Stimulated activated CD4-positive, alpha-beta T cell treated with anti-CD3 and anti-CD28 coated beads, Interleukin-4, amount 100 ng/mL, for 48 hours (primary cell): ENCODE results near the gene FBXO15.

ENCODE experiments used
- DNase-seq, 2 donors: peaks; one replicate each; pipeline ENCODE4 v3.0.0-alpha.2; 2020; ENCODE audit warnings: low read depth in 2 of 2

FBXO15 gene

DNA sequence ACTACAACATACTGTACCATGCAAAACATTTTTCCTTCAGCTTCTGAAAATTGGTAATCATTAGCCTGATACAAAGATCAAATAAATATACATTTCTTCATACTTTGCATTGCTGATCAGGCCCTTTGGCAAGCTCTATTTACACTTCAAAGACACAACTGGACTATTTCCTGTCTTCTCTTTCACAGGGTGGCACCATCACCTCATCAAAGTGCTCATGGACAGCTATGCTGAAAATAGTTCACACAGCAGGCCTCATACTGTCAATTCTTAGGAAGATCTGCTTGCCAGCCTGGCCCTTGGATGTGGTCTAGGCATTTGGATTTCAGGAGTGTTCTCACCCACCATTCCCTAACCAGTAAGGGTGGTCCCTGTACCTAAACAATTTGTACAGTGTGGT lies 33.9 kb downstream of the FBXO15 start:
- no peak for DNase-seq

DNA sequence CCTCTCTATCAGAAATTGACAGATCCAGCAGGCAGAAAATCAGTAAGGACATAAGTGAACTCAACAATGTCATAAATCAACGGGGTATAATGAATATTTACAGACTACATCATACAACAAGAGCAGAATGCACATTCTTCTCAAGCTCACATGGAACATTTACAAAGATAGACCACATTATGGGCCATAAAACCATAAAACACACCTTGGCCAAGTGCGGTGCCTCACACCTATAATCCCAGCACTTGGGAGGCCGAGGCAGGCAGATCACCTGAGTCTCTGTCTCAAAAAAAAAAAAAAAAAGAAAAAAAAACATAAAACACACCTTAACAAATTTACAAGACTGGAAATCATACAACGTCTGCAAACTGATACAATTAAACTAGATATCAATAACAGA lies 36.7 kb downstream of the FBXO15 start:
- DNase-seq: no peak

DNA sequence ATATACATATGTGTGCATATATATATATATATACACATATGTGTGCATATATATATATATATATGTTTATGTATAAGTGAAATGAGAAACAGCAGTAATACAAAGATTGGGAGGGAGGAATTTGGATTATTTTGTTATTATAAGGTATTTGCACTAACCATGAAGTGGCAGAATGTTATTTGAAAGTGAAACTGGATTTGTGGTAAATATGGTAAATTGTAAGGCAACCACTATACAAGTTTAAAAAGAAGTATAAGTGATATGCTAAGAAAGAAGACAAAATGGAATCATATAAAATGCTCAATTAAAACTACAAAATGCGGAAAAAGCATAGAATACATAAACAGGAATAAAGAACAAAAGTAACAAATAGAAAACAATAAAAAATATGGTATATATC lies 37.5 kb downstream of the FBXO15 start:
- no peak for DNase-seq

DNA sequence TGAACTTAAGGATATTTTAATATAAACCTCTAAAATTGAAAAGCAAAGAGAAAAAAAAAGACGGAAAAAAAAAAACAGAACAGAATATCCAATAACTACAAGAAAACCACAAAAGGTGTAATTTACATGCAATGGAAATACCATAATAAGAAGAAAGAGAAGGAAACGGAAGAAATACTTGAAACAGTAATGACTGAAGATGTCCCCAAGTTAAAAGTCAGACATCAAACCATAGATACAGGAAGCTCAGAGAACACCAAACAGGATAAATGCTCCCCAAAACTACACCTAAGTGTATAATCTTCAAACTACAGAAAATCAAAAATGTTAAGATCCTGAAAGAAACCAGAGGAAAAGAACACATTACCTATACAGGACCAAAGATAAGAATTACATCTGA lies 39.2 kb downstream of the FBXO15 start:
- DNase-seq: no peak

DNA sequence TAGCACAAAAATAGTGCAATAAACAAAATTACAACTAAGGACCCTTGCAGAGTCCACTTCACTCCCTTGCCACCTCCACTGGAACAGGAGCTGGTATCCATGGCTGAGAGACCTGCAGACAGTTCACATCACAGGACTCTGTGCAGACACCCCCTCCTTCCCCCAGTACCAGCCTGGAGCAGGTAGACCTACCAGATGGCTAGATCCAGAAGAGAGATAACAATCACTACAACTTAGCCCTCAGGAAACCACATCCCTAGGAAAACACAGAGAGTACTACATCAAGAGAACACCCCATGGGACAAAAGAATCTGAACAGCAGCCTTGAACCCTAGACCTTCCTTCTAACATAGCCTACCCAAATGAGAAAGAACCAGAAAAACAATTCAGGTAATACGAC lies 49.8 kb downstream of the FBXO15 start:
- no peak for DNase-seq

DNA sequence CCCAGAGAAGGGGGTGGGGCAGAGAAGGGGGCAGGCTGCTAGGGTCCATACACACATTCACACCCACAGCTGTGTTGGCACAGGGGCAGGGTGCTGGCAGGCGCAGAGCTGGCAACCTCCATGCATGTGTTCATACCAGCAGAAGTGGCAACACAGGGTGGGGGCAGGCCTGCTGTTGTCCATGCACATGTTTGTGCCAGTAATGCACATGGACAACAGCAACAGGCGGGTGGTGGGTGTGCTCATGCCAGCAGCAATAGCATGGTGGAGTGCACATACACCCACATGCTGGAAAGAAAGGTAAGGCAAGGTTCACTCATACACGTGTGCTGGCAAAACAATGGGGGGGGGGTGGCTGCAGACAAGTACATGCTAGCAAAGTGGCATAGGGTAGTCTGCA lies 54.7 kb downstream of the FBXO15 start:
- no peak for DNase-seq

DNA sequence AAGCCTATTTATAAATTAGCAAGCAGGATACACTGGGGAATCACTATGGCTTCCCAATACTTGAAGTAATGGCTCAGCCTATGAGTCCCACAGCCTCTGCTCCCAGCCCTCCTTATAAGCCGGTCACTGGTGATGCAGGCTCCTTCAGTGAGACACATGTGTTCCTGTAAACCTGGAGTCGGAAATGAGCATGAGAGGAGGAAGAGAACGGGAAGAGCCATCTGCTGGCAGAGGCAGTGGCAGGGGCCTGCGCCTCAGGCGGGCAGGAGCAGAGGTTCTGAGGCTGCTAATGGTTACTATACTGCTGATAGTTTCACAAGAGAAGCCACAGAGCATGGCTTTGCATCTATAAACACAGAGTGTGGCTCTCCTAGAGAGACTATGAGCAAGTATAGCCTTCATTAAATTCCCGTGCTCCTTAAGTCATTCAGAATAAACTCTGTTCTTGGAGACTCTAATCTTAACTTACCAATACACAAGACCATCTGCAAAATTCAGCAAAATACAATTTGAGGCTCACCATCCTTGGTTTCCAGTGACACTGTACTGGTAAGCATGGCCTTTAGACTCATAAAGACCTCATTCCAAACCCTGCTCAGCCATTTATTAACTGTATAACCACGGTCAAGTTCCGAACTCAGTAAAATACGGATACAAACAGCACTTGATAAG lies 63.3 kb downstream of the FBXO15 start:
- DNase-seq: no peak

DNA sequence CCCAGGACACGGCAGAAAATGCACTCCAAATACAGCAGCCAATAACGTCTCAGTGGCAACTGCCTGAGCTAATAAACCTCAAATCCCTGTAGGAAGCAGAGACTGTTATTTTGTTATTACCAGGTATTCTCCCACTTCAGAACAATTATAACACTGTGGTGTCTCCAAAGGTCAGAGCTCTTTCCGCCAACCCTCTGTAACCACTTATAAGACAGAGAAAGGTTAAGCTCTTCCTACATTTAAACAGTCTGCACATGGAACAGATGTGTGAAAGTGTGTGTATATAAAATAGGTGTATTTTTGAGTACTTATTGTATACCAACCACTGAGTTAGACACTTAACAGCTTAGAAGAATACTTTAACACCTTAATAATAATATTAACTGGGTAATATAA lies 64.1 kb downstream of the FBXO15 start:
- DNase-seq: no peak

DNA sequence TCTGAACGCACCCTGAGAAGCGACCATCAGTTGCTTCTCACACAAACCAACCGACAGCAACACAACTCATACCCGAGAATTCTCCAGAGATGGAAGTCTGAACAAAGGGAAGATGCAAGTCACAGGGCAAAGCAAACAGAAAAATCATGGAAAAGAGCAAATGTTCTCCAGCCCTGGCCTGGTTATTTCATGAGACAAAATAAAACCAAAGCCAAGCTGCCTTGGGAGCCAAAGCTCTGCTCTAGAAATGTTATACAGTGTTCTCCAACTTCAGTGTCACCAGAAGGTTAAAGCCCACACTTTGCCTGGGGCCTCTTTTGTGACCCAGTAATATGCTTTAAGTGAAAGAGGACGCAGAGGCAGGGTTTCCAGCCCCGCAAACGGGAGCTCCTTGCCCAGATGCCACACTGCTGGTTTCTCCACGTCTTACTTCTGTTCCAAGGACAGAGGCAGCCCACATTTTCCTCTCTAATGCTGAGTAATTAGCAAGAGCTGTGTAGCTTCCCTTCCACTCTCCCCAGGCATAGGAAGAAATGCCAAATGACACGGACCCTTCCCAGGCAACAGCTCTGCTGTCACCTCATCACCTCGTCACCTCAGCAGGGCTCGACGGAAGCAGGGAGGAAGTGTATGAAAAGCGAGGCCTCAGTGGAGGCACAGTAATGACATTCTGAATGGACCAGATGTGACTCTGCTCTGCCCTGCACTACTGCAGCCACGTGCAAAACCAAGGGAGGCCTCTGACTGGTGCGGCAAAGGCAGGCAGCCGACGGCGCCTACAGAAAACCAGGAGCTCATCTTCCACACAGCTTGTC lies 64.7 kb downstream of the FBXO15 start:
- DNase-seq: peak in 1 of 2 donors; percentile 28

DNA sequence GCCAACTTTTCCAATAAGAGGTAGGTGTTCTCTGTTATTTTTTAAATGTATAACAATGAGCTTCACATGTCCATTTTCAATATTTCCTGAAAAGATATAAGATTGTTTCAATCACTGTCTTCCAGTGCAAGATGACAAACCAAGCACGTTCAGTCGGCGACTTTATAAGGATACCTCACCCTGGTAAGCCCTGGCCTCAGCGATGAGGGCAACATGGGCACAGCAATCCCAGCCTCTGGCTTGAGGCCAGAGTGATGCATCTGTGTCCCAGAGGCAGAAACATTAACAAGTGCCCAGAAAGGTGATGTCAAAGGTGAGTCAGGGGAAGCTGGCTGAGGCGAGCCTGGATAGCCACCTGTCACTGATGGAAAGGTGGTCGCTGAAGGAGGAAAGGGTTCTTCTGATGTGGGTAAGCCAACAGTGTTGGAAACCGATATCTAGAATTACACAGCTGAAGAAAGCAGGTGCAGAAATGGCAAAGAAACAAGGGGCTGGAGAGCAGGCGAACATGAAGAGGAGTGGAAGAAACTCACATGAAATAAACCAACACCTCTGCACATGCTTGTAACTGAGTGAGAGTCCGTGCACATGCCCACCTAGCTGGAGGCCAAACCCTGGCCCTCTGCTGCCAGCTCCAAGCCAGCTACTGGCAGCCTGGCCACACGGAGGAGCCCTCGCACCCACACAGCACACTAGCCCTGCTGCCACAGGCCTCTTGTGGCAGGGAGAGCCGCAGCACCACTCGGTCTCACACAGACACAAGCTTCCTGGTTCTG lies 65.5 kb downstream of the FBXO15 start:
- DNase-seq: peak; percentile 45 to 57

DNA sequence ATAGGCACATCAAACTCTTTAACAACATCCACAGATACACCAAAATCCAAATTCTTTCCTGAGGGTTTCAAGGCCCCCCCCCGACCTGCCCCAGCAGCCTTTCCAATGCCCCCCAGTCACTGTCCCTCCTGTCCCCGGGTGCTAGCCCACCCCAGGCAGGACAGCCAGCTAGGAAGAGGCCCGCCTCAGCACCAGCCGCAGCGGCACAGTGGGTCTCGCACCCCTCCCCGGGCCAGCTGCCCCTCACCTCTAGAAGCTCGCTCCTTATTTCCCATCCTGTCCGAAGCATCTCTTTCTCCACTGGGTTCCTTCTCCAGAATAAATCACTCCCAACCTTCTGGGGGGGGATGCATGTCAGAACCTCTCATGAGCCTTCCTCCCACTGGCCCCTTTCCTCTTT lies 69.4 kb downstream of the FBXO15 start:
- DNase-seq: no peak

DNA sequence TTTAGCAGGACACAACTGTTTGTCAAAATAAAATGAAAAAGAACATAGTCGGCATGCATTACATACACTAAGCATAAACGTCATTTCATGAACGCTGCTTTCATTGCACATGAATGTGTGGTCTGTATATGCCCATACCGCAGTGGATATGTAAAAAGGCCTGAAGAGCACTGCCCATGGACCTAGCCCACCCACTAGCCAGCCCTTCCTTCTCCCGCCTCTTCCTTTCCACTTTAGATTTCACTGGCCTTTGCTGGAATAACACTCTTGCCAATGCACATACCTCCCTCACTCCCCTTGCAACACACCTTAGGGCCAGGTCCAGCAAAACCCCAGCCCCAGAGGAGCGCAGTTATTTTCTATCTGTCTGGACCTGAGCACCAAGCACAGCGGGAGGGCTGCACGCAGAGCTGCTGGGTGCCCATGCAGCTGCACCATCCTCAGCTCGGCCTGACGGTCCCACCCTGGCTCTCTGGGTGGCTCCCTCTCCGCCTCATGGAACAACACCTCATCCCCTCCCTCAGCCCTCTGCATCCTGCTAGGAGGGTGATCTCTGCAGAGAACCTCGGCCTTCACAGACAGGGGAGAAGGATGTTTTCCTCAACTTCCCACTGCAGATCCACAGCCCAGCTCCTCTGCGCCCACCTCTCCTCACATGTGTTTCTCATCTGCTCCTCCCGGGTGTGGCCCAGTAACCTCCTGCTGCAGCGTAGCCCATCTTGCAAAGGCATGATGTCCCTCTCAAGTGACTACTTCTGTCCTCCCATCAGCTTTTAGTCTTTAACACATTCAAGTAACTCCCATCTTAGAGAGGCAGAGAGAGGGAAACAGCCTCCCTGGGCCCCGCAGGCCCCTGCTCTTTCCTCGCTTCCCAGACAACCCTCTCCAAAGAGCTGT lies 72.7 kb downstream of the FBXO15 start:
- no peak for DNase-seq

DNA sequence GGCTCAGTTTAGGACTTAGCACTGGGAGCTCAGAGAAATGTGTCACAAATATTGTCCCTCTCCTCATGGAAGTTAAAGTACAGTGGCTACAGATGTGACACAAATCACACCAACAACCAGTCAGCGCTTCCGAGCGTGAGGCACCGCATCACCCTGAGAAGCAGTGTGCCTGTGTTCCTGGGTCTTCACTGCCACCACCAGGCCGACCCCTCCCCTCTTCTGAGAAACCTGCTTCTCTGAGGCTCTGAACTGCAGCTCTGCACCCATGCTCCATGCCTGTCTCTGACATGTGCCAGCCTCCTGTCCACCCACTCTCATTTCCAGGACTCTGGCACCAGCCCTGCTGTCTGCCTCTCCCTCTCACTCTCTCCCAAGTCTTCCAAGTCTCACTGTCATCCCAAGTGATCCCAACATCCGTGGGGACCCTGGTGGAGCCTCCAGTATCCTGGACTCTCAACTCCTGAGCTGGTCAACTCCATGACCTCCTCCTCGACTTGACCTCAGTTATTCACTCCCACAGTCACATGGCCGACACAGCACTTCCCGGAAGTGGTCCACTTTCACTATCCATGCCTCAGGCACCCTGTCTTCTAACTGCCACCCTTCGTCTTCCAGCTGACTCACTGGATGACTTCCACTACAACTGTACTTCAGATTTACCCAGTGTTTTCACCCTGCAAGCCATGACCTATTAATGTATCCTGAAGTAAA lies 73.5 kb downstream of the FBXO15 start:
- no peak for DNase-seq

DNA sequence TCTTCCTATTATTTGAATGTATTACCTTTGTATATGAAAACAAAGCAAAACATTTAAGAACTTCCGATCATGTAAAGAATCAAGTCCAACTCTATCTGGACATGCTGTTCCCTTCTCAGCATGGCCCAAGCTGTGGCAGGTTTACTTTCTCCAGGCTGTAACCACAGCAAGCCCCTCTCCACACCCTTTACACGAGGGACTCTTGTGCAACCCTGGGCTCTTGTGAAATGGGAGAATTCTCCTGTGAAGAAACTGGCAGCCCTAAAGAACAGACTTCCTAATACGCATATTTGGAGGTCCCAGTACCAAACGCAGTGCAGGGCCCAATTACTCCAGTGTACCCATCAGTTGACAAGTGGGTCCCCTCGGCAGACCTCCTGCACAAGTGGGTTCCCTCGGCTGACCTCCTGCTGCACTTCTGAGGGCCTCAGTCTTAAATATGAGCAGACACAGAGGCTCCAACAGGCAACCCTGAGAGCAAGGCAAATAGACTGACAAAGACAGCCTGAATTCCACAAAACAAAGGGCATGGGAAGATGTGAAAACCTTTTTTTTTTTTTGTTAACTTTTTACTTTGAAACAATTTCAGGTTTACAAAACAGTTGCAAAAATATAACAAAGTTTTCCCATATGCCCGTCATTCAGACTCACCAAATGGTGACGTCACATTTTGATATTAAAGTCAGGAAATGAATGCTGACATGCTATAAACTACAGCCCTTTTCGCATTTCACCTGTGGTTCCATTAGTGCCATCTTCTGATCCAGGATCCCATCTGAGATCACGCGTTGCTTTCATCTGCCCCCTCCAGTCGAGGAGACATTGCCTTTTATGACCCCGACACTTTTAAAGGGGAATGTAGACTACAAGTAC lies 78.2 kb downstream of the FBXO15 start:
- no peak for DNase-seq

DNA sequence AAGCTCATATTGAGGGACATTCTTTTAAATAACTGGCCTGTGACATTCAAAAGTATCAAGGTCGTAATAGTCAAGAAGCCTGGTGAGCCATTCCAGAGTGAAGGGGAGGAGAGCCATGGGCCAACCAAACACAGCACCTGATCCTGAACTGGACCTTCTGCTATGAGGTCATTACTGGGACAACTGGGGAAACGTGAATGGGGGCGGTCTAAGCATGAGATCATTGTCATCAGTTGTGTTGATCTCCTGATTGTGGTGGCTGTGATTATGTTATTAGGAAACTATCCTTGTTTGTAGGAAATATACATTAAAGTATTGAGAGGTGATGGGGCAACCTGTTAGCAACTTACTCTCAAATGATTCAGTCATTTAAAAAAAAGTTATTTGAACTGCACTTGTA lies 79.3 kb downstream of the FBXO15 start:
- DNase-seq: no peak

DNA sequence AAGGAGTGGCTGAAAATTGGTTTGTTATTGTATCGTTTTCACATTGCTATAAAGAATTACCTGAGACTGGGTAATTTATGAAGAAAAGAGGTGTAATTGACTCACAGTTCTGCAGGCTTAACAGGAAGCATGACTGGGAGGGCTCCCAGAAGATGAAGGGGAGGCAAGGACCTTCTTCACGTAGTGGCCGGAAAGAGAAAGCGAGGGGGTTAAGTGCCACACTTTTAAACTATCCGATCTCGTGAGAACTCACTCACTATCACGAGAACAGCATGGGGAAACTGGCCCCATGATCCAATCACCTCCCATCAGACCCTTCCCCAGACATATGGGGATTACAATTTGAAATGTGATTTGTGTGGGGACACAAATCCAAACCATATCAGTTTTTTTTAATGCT lies 81.6 kb downstream of the FBXO15 start:
- no peak for DNase-seq

DNA sequence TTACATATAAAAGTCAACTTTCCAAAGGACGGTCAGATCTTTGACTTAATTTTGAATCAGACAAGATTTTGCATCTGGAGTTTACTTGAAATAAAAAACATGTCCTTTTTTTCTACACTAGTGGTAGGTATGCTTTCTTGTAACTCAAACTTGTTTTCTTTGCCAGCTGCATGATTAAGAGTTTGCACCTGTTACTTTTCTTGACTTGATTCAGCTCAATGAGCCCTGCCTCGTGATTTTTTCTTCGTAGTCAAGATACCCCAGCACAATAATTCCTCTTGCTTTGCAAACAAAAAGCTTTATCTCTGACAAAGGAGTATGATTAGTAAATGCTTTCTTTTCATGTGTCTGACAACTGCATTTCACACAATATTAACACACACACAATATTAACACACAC lies 82.3 kb downstream of the FBXO15 start:
- DNase-seq: no peak

DNA sequence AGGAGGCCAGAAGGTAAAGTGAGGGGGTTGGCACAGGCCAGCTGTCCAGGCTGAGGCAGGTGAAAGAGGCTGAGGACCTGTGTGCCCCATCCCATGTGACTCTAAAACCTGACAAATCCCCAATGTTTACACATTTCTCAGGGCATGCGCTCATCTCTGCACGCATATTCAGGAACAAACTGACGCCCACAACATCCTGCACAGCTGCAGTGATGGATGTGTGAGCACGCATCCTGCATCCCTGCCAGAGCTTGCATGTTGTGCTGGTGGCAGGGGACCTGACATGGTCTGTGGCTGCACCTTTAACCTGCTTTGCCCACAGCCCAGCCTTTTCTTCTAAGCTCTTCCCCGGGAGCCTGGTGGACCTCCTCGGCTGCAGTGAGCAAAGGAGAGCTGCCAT lies 83.1 kb downstream of the FBXO15 start:
- peak in 1 of 2 donors; percentile 26 for DNase-seq

DNA sequence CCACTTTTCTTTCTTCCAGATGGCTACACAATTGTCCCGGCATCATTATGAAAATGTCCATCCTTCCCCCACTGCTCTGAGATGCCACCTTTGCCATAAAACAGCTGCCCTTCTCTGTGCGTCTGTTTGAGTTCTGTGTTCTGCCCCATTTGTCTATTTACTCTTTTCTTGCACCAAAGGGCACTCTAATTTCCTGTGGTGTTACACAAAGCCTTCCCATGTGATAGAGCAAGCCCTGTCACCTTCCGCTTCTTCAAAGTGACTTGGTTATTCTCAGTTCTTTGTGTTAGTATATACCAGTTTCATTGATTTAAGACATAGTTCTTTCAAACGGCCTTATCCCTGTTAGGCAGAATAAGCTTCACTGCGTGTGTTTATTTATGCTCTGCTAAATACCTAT lies 84.1 kb downstream of the FBXO15 start:
- no peak for DNase-seq

DNA sequence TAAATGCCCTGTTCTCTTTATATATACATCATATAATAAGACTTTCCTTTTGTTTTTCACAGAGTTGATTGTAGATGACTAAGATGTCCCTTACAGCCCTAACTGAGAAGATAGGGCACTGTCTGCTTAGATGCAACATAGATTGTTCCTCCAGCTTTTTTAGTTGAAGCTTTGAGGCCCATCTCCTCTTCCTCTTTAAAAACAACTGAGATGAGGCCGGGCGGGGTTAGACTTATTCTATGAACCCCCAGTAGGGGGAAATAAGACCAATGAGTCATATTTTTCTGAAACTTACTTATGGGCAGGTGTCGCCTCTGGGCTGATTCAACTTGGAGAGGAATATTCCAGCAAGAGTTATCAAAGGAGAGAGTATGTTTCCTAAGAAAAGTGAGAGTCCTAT lies 84.6 kb downstream of the FBXO15 start:
- DNase-seq: no peak
